GM18951 (cell line): Measurements from ENCODE around the gene URI1.

Experiments used
- POLR2A ChIP-seq: IDR thresholded peaks from 4 replicates; pipeline ENCODE4 v1.6.1; 2011; ENCODE audit warnings: mild to moderate bottlenecking; ENCODE audit not compliant: insufficient read length, insufficient read depth; ENCODE audit errors: extremely low read depth
- in situ Hi-C: fragments of 300-500 bp; cut with MboI; formaldehyde crosslinking; loops from one replicate; pipeline ENCODE4 v1.12.0; 2022; ENCODE audit warnings: low sequenced_read_pairs, mixed read lengths, inconsistent platforms; ENCODE audit not compliant: unreplicated experiment

URI1 gene

GRCh38 chr19:30052122-30053075 is 110.4 kb downstream of the URI1 start:
- in situ Hi-C loops: no loop called here
- no peak for TF ChIP-seq POLR2A

GRCh38 chr19:30053558-30053957 is 111.5 kb downstream of the URI1 start:
- in situ Hi-C loops: no loop called here
- TF ChIP-seq POLR2A: no peak

- in situ Hi-C loops: no loop called here
- no peak for TF ChIP-seq POLR2A
These were observed 112.2 kb downstream of the URI1 start for GRCh38 chr19:30054210-30054609.

GRCh38 chr19:30056580-30056979 is 114.5 kb downstream of the URI1 start:
- no peak for TF ChIP-seq POLR2A
- in situ Hi-C loops: no loop called here

- in situ Hi-C loops: no loop called here
- TF ChIP-seq POLR2A: no peak
These were observed 117.9 kb downstream of the URI1 start for GRCh38 chr19:30059741-30060457.

GRCh38 chr19:30060531-30061222 is 118.6 kb downstream of the URI1 start:
- TF ChIP-seq POLR2A: no peak
- in situ Hi-C loops: no loop called here

GRCh38 chr19:30061223-30062064 is 119.4 kb downstream of the URI1 start:
- in situ Hi-C loops: no loop called here
- no peak for TF ChIP-seq POLR2A

- no peak for TF ChIP-seq POLR2A
- in situ Hi-C loops: no loop called here
These were observed 120.2 kb downstream of the URI1 start for GRCh38 chr19:30062065-30062906.

- no peak for TF ChIP-seq POLR2A
- in situ Hi-C loops: no loop called here
These were observed 121.0 kb downstream of the URI1 start for GRCh38 chr19:30062907-30063649.

- no peak for TF ChIP-seq POLR2A
- in situ Hi-C loops: no loop called here
These were observed 121.8 kb downstream of the URI1 start for GRCh38 chr19:30063650-30064347.

GRCh38 chr19:30064348-30064699 is 122.3 kb downstream of the URI1 start:
- TF ChIP-seq POLR2A: no peak

More at GRCh38 chr19:30064348-30064699, 122.3 kb downstream of the URI1 start:
- in situ Hi-C loops: no loop called here
